HUES64 (cell line): ENCODE results near the gene OPRL1.

Source experiments
- H3K27ac ChIP-seq: 2 replicates; pipeline ENCODE4 v1.7.0; 2013; ENCODE audit warnings: low read depth, low read length, inconsistent platforms
- H3K27me3 ChIP-seq: 2 replicates; pipeline ENCODE4 v1.6.1; 2013; ENCODE audit warnings: mild to moderate bottlenecking, low read length; ENCODE audit not compliant: insufficient read depth
- H3K36me3 ChIP-seq: 2 replicates; pipeline ENCODE4 v1.6.1; 2013; ENCODE audit warnings: mild to moderate bottlenecking, low read length; ENCODE audit not compliant: insufficient read depth
- H3K4me1 ChIP-seq: 2 replicates; pipeline ENCODE4 v1.6.1; 2013; ENCODE audit warnings: mild to moderate bottlenecking, low read length, moderate library complexity; ENCODE audit not compliant: insufficient read depth
- H3K4me3 ChIP-seq: 2 replicates; pipeline ENCODE4 v1.5.1; 2013; ENCODE audit warnings: mild to moderate bottlenecking, low read length, moderate library complexity
- H3K9ac ChIP-seq: 2 replicates; pipeline ENCODE4 v1.6.1; 2013; ENCODE audit warnings: mild to moderate bottlenecking, low read depth, low read length
- H3K9me3 ChIP-seq: 2 replicates; pipeline ENCODE4 v1.6.1; 2013; ENCODE audit warnings: low read depth, low read length; ENCODE audit not compliant: insufficient read depth
- WGBS: fragments of 150-250, 120-280 bp; methylation state at CpG from one replicate; pipeline ENCODE4 v1.1.7; 2013; ENCODE audit warnings: missing lambda C conversion rate; 5-methylcytosine and 5-hydroxymethylcytosine counted together

OPRL1 gene

DNA sequence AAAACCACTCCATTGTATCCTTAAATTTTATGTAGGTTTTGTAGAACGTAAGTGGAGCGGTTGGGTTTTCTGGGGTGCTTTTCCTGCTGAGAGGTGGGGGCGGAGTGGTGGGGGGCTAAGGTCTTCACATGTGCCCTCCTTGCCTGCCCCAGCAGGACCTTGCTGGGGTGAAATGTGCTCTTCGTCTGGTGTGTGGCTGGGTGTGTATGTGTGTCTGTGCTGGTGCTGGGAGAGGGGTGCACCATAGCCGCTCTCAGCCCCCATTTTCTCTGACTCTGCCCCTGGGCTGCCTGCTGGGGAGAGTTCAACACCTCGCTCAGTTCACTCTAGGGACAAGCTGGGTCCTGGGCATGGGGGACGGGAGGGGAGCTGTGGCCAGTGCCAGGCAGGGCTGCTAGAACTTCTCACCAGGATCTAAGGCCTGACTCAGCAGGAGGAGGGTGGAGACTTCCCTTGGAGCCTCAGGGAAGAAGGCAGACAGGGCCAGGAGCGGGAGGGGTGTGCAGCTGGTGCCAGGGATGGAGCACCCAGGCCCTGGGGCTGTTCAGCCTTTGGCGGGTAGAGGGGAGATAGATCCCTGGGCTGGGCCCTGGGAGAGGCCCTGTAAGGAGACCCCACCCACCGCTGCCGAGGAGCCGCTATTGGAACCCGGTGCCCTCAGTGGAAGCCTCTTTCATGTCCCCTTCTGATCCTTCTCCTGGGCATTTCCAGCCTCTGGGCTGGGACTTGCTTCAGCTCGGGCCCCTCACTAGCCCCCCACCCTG lies 35.2 kb upstream of the OPRL1 start:
- Histone ChIP-seq H3K9me3 (no peaks in the 10 kb centered on the region), H3K4me3 (no peak overlapping the region), H3K27ac (no peak overlapping the region), H3K27me3 (peaks cover 96% of the 10 kb centered on the region), H3K36me3 (no peaks in the 10 kb centered on the region), H3K4me1 (peaks cover 7% of the 10 kb centered on the region; the same call in 1 of the 2 replicates), H3K9ac (no peak overlapping the region)
- 79% methylated on average over 14 of the region's 14 CpGs for WGBS

DNA sequence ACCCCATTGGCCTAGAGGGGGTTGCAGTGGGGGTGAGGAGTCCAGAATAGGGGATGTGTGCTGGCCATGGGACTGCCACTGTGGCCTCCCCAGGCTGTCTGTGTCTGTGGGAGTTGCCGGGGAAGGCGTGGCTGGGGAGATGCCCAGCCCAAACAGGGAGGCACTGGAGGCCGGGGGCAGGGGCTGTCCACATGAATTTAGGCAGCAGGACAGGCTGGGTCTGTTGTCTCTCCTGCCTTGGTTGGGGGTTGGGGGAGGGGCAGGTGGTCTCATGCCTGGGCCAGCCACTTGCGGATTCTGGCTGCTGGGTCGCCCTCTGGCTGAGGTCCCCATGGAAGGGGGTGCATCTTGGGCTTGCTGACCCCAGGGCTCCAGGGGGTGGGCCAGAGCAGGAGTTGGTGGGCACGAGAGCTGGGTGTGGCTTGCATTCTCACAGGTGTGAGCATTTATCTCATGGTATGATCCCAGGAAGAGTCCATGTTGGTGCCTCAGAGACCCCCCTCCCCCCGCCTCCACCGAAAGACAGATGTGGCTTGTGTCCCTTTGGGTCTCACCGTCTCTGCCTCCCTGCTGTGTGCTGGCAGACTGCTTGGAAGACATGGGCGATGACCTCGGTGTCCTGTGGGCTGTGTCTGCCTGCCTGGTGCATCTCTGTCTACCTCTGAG lies 34.4 kb upstream of the OPRL1 start:
- Histone ChIP-seq H3K9ac (no peak overlapping the region), H3K27me3 (peaks cover 96% of the 10 kb centered on the region), H3K4me3 (no peak overlapping the region), H3K27ac (no peak overlapping the region), H3K36me3 (no peaks in the 10 kb centered on the region), H3K4me1 (peaks cover 7% of the 10 kb centered on the region; the same call in 1 of the 2 replicates), H3K9me3 (no peaks in the 10 kb centered on the region)
- WGBS, result 69% methylated on average over 11 of the region's 11 CpGs

DNA sequence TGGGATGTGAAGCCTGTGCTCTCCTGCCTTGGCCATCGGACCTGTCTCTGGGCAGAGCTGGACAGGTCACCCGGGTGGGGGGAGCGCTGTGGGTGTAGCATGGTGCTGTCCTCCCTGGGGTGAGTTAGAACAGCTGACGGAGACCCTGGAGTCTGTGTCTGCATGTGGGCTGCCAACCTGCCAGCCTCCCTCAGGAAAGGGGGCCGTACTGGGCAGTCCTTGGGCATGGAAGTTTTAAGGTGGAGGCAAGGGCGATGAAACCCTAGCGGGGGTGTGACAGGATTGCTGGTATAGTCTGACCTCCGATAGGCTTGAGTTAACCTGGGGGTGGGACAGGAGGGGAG lies 32.9 kb upstream of the OPRL1 start:
- Histone ChIP-seq H3K9ac (no peak overlapping the region), H3K9me3 (no peaks in the 10 kb centered on the region), H3K4me1 (peaks cover 7% of the 10 kb centered on the region; the same call in 1 of the 2 replicates), H3K27ac (no peak overlapping the region), H3K4me3 (no peak overlapping the region), H3K27me3 (peaks cover 87% of the 10 kb centered on the region), H3K36me3 (no peaks in the 10 kb centered on the region)
- 89% methylated on average over 8 of the region's 8 CpGs for WGBS

DNA sequence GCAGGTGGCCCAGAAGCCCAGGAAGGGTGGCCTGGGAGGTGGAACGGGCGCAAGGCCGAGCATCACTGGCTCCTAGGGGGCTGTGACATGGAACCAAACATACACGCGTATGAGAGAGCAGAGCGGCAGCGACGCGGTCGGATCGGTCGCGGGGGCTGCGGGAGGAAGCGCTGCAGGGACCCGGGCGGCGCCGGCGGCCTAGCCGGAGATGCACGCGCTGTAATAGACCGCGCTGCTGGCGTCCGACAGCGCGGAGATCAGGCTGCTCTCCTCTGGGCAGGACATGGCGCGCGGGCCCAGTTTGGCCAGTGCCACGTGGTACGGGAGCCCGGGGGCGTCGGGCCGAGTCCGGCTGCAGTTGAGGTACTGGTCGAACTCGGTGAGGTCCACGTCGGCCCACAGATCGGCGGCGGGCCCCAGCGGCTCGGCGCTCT lies 31.9 kb upstream of the OPRL1 start:
- Histone ChIP-seq H3K4me1 (peaks cover 7% of the 10 kb centered on the region; the same call in 1 of the 2 replicates), H3K27ac (no peak overlapping the region), H3K9ac (peak overlapping the region; percentile 34; the same call in 1 of the 2 replicates), H3K4me3 (peak overlapping the region; percentile 31), H3K9me3 (no peaks in the 10 kb centered on the region), H3K36me3 (no peaks in the 10 kb centered on the region), H3K27me3 (peaks cover 81% of the 10 kb centered on the region)
- WGBS, result 6% methylated on average over 49 of the region's 49 CpGs

DNA sequence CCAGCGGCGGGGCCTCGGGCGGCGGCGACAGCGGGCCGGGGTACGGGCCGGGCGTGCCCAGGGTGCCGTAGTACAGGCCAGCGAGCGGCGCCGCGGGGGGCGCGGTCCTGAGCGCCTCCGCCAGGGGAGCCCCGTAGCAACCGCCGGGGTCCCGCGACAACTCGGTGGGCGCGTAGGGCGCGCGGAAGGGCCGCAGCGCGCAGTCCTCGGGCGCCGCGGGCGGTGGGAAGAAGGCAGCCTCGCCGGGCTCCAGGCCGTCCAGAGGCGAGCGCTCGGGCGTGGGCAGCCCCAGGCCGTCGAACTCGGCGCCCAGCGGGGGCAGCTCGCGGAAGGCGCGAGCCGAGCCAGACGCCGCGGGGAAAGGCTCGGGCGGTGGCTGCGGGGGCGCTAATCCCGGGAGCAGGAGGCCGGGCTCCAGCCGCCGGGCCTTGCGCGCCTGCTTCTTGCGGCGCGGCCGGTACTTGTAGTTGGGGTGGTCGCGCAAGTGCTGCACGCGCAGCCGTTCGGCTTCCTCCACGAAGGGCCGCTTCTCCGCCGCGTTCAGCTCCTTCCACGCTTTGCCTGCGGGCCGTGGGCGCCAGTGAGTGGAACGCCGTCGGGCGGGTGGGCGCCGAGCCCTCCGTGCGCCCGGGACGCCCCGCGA lies 31.4 kb upstream of the OPRL1 start:
- Histone ChIP-seq H3K4me1 (peaks cover 7% of the 10 kb centered on the region; the same call in 1 of the 2 replicates), H3K4me3 (peak overlapping the region; percentile 31), H3K9ac (peak overlapping the region; percentile 34; the same call in 1 of the 2 replicates), H3K27me3 (peaks cover 76% of the 10 kb centered on the region), H3K36me3 (no peaks in the 10 kb centered on the region), H3K27ac (no peak overlapping the region), H3K9me3 (no peaks in the 10 kb centered on the region)
- WGBS, result 3% methylated on average over 95 of the region's 101 CpGs

DNA sequence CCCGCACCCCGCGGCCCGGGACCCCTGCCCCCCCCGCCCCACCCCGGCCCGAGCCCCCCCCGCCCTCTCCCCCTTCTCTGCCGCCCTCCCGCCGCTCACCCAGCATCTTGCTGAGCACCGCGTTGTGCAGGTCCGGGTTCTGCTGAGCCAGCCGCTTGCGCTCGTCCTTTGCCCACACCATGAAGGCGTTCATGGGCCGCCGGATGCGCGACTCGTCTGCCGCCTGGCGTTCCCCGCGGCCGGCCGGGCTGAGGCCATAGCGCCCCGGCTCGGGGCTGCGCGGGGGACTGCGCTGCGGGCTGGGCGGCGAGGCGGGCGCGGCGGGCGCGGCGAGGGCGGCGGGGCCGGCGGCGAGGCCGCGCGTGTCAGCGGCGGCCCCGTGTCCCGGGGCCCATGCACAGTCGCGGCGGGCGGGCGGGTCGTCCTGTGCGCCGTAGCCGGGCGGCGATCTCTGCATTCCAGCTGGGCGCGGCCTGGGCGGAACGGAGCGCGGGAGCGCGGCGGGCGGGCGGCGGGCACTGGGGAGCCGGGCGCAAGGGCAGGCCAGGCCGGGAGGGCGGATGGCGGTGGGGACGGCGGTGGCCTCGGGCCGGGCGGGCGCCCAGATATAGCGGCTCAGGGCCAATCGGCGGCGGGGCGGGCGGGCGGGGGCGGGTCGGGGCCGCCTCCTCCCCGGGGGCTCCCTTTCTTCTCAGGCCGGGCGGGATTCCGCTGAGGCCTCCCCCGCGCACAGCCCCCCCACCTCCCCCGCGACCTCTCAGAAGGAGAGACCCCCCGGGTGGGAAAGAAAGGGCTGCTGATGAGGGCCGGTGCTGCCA lies 30.6 kb upstream of the OPRL1 start, which contains the start of gene SOX18:
Gene SOX18, minus strand, starts transcription at position 580 of the 818 bp plus-strand sequence. Its CDS starts 123 bp downstream, at position 457.
- Histone ChIP-seq H3K27ac (no peak within 1 kb of the TSS), H3K27me3 (peaks cover 68% of the 10 kb centered on the region), H3K9me3 (no peaks in the 10 kb centered on the region), H3K4me1 (peaks cover 9% of the 10 kb centered on the region; the same call in 1 of the 2 replicates), H3K9ac (no peak within 1 kb of the TSS), H3K4me3 (peak within 1 kb of the TSS; percentile 31), H3K36me3 (no peaks in the 10 kb centered on the region)
- 2% methylated on average over 98 of the region's 111 CpGs for WGBS

DNA sequence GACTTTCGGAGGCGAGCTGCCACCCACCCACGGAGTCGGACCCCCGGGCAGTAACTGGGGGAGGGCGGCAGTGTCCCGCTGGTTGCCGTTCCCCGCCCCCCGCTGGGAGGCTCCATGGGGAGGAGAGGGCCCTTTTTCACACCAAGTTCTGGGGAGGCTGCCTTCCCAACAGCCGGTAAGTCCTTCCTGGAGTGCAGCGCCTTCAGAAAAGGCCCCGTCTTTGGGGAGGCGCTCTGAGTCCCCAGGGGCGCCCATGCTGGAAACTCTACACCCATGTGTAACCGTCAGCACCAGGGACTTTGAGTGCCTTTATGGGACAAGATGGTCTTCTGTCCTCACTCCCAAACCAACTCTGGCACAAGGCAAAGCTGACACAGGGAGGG lies 30.0 kb upstream of the OPRL1 start:
- Histone ChIP-seq H3K9me3 (no peaks in the 10 kb centered on the region), H3K27me3 (peaks cover 62% of the 10 kb centered on the region), H3K4me3 (no peak overlapping the region), H3K9ac (no peak overlapping the region), H3K36me3 (no peaks in the 10 kb centered on the region), H3K4me1 (peaks cover 13% of the 10 kb centered on the region; the same call in 1 of the 2 replicates), H3K27ac (no peak overlapping the region)
- 28% methylated on average over 16 of the region's 16 CpGs for WGBS

DNA sequence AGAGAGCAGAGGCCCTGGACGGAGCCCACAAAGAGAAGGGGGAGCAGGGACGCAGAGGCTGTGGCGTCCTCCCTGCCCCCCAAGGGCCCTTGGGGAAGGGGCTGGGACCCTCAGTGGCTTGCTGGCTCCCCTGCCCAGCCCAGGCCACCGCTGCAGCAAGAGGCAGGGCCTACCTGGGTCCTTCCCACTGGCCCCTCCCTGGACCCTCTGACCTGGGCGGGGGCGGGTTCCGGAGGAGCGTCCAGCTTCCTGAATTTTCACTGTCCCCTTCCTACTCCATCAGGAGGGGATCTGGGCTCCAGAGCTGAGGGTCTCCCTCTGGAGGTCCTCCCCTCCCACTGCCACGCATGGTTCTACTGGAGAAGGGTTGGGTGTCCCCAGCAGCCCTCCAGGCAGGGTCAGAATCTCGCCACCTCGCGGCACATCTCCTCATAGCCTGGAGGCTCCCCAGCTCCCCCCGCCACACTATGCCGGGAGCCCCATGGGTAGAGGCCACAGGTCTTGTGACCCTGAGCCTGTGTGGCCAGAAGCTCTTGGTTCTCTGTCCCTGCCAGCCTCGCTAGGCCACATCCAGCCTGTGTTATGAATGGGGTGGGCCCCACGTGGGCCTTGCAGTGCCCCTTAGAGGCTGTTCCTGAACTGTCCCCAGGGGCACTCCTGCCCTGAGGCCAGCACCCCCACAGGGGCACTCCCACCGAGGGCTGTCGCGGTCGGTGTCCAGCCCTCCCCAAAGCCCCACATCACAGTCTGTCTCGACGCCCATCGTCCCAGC lies 29.4 kb upstream of the OPRL1 start:
- WGBS, result 82% methylated on average over 23 of the region's 23 CpGs
- Histone ChIP-seq H3K27me3 (peaks cover 57% of the 10 kb centered on the region), H3K4me3 (no peak overlapping the region), H3K36me3 (no peaks in the 10 kb centered on the region), H3K27ac (no peak overlapping the region), H3K9me3 (no peaks in the 10 kb centered on the region), H3K4me1 (peaks cover 9% of the 10 kb centered on the region; the same call in 1 of the 2 replicates), H3K9ac (no peak overlapping the region)

DNA sequence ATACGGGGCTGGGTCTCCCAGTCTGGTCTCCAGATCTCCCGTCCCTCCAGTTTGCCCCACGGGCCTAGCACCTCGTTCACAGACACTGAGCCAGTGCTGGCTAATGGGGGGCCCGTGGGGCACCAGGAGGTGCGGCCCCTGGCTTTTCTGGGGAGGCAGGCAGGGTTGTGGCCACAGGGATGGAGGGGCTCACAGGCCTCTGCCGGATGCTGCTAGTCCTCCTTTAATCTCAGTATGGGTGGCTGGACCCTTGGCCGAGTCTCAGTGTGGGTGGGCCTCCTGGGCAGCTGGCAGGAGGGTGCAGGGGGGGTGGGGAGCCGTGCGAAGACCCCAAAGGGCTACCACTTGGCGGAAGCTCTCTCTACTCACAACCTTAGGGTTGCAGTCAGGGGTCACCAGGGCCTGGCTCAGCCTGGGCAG lies 28.8 kb upstream of the OPRL1 start:
- Histone ChIP-seq H3K9ac (no peak overlapping the region), H3K9me3 (no peaks in the 10 kb centered on the region), H3K4me1 (0 out of 2 replicates have a peak, but pooled peaks cover 6% of the 10 kb centered on the region), H3K27me3 (peaks cover 51% of the 10 kb centered on the region), H3K27ac (no peak overlapping the region), H3K4me3 (no peak overlapping the region), H3K36me3 (no peaks in the 10 kb centered on the region)
- WGBS, result 89% methylated on average over 11 of the region's 11 CpGs
